ENCODE results near the gene DOK6. TPM values are rescaled to one million over a fixed set of nuclear protein-coding genes. Genes with fewer than 3 reads are reported as not detected.

The DOK6 gene
- total RNA-seq, 4 donors from 2014 or later: 0.20 to 0.37 (median 0.30) TPM

GRCh38 chr18:69784815-69785214 is 384.1 kb downstream of the DOK6 start:
- WGBS, 2 donors (ENCODE audit: low coverage in 1 of 2): 77 to 94% methylated on average over 2 of the region's 2 CpGs
- H3K27me3 ChIP-seq: no peaks in the 10 kb centered on the region
- no peaks in the 10 kb centered on the region for H3K9me3 ChIP-seq
- H3K4me3 ChIP-seq: no peak overlapping the region
- no peaks in the 10 kb centered on the region for H3K36me3 ChIP-seq
- TF ChIP-seq POLR2AphosphoS5 (IDR thresholded peaks at IDR 0.05): no peak
- TF ChIP-seq EP300 (IDR thresholded peaks at IDR 0.05; ENCODE audit: low read depth): no peak
- TF ChIP-seq CTCF (IDR thresholded peaks at IDR 0.05): no peak
- no peak for TF ChIP-seq POLR2A (IDR thresholded peaks at IDR 0.05)
- in situ Hi-C loops (cut with MboI; ENCODE audit: low pct_ligation_motif_present in 1 of 4, low pct_unique_long_range_greater_than_20kb in 1 of 4, low sequenced_read_pairs in 3 of 4): no loop called here
- DNase-seq: no peak
- no peaks in the 10 kb centered on the region for H3K4me1 ChIP-seq
- no peak overlapping the region for H3K27ac ChIP-seq
- intact Hi-C loops (cut with DNase I; ENCODE audit: low total_unique reads): no loop called here

GRCh38 chr18:69785466-69785865 is 384.8 kb downstream of the DOK6 start:
- no peak overlapping the region for H3K4me3 ChIP-seq
- 83 to 87% methylated on average over 3 of the region's 3 CpGs for WGBS, 2 donors (ENCODE audit: low coverage in 1 of 2)
- TF ChIP-seq CTCF (IDR thresholded peaks at IDR 0.05) (no peak), EP300 (IDR thresholded peaks at IDR 0.05; ENCODE audit: low read depth) (no peak)
- no peaks in the 10 kb centered on the region for H3K27me3 ChIP-seq
- H3K9me3 ChIP-seq: no peaks in the 10 kb centered on the region
- no peak for DNase-seq
- no peaks in the 10 kb centered on the region for H3K4me1 ChIP-seq
- H3K27ac ChIP-seq: no peak overlapping the region
- H3K36me3 ChIP-seq: no peaks in the 10 kb centered on the region
- intact Hi-C loops (cut with DNase I; ENCODE audit: low total_unique reads) (no loop called here), in situ Hi-C loops (cut with MboI; ENCODE audit: low pct_ligation_motif_present in 1 of 4, low pct_unique_long_range_greater_than_20kb in 1 of 4, low sequenced_read_pairs in 3 of 4) (no loop called here)

GRCh38 chr18:69786427-69786826 is 385.7 kb downstream of the DOK6 start:
- intact Hi-C loops (cut with DNase I; ENCODE audit: low total_unique reads) (no loop called here), in situ Hi-C loops (cut with MboI; ENCODE audit: low pct_ligation_motif_present in 1 of 4, low pct_unique_long_range_greater_than_20kb in 1 of 4, low sequenced_read_pairs in 3 of 4) (no loop called here)
- H3K27me3 ChIP-seq: no peaks in the 10 kb centered on the region
- 81 to 84% methylated on average over 1 of the region's 1 CpG for WGBS, 2 donors (ENCODE audit: low coverage in 1 of 2)
- H3K4me1 ChIP-seq: no peaks in the 10 kb centered on the region
- H3K9me3 ChIP-seq: no peaks in the 10 kb centered on the region
- TF ChIP-seq POLR2A (IDR thresholded peaks at IDR 0.05) (no peak), CTCF (IDR thresholded peaks at IDR 0.05) (no peak), POLR2AphosphoS5 (IDR thresholded peaks at IDR 0.05) (no peak), EP300 (IDR thresholded peaks at IDR 0.05; ENCODE audit: low read depth) (no peak)
- no peak overlapping the region for H3K27ac ChIP-seq
- no peak for DNase-seq
- H3K36me3 ChIP-seq: no peaks in the 10 kb centered on the region
- no peak overlapping the region for H3K4me3 ChIP-seq

GRCh38 chr18:69787825-69788547 is 387.3 kb downstream of the DOK6 start:
- Histone ChIP-seq H3K36me3 (no peaks in the 10 kb centered on the region), H3K4me1 (no peaks in the 10 kb centered on the region), H3K4me3 (no peak overlapping the region), H3K27me3 (no peaks in the 10 kb centered on the region), H3K9me3 (no peaks in the 10 kb centered on the region), H3K27ac (no peak overlapping the region)
- in situ Hi-C loops (cut with MboI; ENCODE audit: low pct_ligation_motif_present in 1 of 4, low pct_unique_long_range_greater_than_20kb in 1 of 4, low sequenced_read_pairs in 3 of 4) (no loop called here), intact Hi-C loops (cut with DNase I; ENCODE audit: low total_unique reads) (no loop called here)
- TF ChIP-seq POLR2AphosphoS5 (IDR thresholded peaks at IDR 0.05) (no peak), EP300 (IDR thresholded peaks at IDR 0.05; ENCODE audit: low read depth) (no peak), POLR2A (IDR thresholded peaks at IDR 0.05) (no peak), CTCF (IDR thresholded peaks at IDR 0.05) (no peak)
- DNase-seq: no peak
- WGBS, 2 donors (ENCODE audit: low coverage in 1 of 2): 50 to 60% methylated on average over 4 of the region's 4 CpGs

Data from transverse colon (tissue), 4 donors.